HG02759 (cell line): Measurements from ENCODE around the gene RFESD.
"Not testable (repeated sequence)": the region's sequence is repeated elsewhere in the genome, so short reads cannot be mapped to it uniquely, and the experiment has no call there.

Source experiments
- ATAC-seq: cut with Tn5 transposase; IDR thresholded peaks from one replicate; pipeline ENCODE4 v1.9.1; 2021; ENCODE audit warnings: mild to moderate bottlenecking, moderate library complexity; ENCODE audit not compliant: unreplicated experiment

The RFESD gene

GRCh38 chr5:95706196-95706595 lies 59.6 kb downstream of the RFESD start:
- ATAC-seq, result not testable (repeated sequence)

- ATAC-seq, result no peak
Observed at GRCh38 chr5:95707055-95707454, 60.5 kb downstream of the RFESD start.
